HT1080 (cell line): Measurements from ENCODE around the gene RHOH. TPM values are rescaled to one million over a fixed set of nuclear protein-coding genes. Genes with fewer than 3 reads are reported as not detected.
"Not testable (repeated sequence)": the region's sequence is repeated elsewhere in the genome, so short reads cannot be mapped to it uniquely, and the experiment has no call there.

ENCODE experiments used
- DNase-seq: peaks from one replicate; pipeline ENCODE4 v3.0.0-alpha.2; 2015; ENCODE audit warnings: low read depth
- total RNA-seq: library from RNA; depleted of rRNA; stranded (reverse); fragments of >200 nt; shearing (Covaris generic); gene quantifications from 2 replicates; pipeline ENCODE4 v1.2.3, GENCODE V29; 2014; rRNA removed

The RHOH gene
- total RNA-seq, 1 experiment from 2014 or later, result not detected

DNA sequence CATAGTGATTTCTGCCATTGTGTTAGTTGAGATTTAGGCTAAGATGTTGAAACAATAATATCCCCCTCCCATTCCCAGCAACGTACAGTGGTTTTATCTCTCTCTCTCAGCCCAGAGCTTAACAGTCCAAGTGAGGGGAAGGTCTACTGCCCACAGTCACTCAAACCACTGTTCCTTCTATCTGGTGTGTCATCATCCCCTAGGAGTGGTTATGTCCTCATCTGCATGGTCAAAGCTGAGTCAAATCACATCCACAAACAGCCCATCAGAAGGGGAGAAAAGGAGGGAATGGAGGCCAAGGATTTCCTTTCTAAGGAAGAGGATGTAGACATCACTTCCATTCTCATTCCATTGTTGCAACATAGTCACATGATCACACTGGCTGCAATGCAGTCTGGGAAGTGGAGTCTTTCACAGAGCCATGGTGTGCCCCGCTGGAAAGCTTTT is 95.5 kb downstream of the RHOH start:
- peak; percentile 84 for DNase-seq

DNA sequence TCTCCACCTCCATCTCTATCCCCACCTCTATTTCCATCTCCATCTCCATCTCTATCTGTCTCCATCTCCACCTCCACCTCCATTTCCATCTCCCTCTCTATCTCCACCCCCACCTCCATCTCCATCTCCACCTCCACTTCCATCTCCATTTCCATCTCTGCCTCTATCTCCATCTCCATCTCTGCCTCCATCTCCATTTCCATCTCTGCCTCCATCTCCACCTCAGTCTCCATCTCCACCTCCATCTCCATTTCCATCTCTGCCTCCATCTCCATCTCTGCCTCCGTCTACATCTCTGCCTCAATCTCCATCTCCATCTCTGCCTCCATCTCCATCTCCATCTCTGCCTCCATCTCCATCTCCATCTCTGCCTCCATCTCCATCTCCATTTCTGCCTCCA is 97.5 kb downstream of the RHOH start:
- DNase-seq, result no peak

- not testable (repeated sequence) for DNase-seq
These were observed 98.2 kb downstream of the RHOH start for GRCh38 chr4:40295030-40295429.

GRCh38 chr4:40295572-40295971 is 98.7 kb downstream of the RHOH start:
- no peak for DNase-seq

Other genes starting within 250 kb of the RHOH start
- 46.2 and 50.3 TPM in 2 replicates for gene PDS5A, start 219.1 kb upstream of the RHOH start, total RNA-seq
- 4.1 and 4.5 TPM in 2 replicates for gene N4BP2, start 140.2 kb upstream of the RHOH start, total RNA-seq
- gene CHRNA9, start 138.3 kb downstream of the RHOH start, total RNA-seq, result 2.6 and 6.3 TPM in 2 replicates